Ramos (cell line): Measurements from ENCODE around the gene GLIS1.
"Not testable (repeated sequence)": the region's sequence is repeated elsewhere in the genome, so short reads cannot be mapped to it uniquely, and the experiment has no call there.

Source experiments
- in situ Hi-C: fragments of 300-500 bp; cut with MboI; formaldehyde crosslinking; loops from one replicate; pipeline ENCODE4 v1.14.3; 2022; ENCODE audit warnings: low sequenced_read_pairs; ENCODE audit not compliant: unreplicated experiment

The GLIS1 gene

DNA sequence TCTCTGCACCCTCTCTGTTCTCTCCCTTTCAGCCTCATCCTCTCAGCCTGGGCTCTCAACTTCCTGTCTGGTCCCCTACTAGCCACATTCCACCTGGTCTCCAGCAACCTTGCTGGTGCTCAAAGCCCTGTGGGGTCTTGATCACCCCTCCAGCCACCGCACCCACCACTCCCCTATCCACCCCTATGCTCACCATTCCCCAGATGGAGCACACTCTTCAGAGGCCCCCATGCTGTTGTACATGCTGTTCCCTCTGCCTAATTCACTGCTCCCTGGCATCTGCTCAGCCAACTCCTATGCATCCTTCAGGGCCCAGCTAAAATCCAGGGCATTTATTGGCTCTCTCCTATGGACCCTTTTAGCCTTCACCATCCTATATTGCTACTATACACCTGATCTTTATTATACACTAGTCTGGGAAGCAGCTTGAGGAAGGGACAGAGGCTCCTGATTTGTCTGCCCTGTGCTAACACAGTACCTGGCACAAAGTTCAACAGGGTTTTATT, 81.0 kb downstream of the GLIS1 start:
- in situ Hi-C loops, result no loop called here

DNA sequence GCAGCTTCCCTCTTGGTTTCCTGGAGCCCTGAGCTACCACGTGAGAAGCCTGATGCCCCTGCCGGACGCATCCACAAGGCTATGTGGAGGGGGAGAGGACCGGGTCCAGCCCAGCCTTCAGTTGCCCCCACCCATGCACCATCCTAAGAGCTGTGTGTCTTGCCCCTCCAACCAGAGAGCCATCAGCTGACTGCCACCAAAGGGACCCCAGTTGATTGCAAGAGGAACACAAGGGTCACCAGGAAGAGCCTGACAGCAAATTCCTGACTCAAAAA, 81.5 kb downstream of the GLIS1 start:
- in situ Hi-C loops, result no loop called here

DNA sequence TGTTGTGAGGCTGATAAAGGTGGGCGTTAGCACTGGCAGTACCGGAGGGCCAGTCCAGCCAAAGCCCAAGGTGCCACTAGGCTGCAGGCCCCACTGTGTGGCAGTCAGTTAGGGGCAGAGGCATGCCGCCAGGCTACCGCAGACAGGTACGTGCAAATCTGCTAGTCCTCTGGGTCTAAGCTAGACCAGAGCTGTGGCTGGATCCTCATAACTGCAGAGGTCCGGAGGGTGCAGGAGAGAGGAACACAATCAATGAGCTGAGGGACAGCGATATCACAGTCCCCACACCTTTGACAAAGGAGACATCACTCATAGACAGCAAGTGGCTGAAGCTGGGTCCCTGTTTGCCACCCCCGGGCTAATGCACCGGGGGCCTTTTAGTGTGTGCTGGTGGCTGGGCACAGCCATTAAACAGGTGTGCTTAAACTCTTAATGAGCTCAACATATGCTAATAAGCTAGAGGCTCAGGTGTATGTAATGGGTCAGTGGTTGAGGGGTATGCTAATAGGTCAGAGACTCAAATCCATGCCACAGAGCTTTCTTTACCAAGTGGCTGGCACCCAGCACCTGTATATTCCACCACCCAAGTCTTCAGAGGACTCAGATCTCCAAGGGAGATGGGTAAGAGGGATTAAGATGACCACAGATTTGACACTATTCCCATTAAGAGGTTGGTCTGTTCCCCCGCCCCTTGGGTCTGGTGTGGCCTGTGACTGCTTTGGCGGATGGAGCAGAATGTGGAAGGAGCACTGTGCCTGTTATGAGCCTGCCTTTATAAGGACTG, 82.0 kb downstream of the GLIS1 start:
- in situ Hi-C loops, result no loop called here

DNA sequence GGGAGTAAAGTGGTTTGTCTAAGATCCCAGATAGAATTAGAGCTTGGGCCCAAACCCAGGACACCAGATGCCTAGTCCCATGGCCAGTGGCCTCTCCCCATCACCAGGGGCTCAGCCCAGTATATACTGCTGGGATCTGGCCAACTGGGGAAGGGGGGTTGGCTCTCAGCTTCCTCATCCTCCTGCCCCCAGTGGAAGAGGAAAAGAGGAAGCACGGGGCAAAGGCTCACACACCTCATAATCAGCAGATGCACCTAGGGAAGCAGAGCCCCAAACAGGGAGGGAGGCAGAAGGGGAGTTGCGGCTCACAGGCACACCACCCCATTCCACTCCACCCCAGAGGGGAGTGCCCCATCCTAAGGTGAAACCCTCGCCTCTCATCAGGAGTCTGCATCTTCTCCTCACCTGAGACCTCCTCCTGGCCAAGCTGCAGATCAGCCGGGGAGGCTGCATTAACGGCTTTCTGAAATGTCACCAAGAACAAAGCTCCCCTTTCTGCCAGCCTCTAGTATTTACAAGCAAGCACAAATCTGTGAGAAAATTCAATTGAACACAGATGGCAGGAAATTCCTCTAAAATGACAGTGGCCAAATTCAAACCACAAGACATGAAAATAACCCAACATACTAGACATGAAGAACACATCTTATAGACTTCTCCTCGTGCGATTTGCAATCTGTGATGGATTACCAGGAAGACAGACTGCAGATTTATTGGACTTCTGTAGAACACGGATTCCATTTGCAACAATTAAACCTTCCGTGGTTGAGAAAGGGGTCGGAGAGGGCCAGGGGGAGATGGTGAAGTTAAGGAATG, 82.8 kb downstream of the GLIS1 start:
- in situ Hi-C loops, result no loop called here

DNA sequence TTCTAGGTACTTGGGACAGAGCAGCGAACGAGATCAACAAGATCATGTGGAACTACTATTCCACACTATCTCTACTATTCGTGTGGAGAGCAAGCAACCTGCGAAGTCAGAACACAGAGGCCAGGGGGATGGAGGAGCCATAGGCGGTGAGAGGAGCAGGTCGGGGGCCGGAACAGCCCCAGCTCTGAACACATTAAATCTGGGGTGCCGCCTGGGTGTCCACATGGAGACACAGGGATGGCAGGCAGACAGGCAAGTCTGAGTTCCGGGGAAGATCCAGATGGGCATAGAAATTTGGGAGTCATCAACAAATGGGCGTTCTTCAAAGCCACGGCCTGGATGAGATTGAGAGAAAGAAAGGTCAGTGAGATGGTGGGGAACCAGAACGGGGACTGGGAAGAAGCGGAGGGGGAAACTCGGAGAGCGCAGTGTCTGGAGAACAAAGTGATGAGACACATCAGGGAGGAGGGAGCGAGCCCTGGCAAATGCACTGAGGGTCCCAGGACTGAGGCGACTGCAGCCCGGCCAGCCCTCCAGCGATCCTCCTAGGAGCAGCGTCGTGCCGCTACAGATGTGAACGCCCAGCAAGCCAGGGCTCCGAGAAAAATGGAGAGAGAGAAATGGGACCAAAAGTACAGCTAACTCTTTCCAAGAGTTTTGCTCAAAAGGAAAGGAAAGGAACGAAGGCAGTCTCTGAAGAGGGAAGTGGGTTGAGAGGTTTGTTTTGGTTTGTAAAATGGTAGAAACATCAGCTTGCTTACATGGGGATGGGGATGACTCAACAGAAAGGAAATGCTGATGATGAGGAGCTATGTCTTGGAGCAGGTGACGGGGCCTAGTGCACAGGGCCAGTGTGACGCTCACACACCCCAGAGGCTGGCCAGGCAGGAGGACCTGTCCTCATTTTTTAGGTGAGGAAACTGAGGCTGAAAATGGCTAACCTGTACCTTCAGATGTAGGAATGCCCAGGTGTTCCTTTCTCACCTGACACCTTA, 84.5 kb downstream of the GLIS1 start:
- in situ Hi-C loops, result no loop called here

DNA sequence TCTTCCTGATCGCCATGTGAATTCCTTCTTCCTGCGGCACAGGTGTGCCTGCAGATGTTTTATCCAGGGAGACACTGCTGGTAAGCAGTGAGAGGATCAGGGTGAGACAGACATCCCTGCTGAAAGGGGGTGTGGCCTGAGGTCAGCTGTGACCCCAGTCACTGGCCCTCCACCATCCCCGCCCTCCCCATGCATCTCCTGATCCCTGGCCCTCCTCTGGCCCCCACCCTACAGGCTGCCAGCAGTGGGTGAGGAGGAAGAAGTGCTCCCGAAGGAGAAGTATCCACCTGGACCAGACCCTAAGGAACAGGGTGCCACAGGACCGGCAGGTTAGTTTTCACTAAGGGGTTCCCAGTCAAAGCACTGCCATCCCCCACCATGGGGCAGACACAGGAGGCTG, 85.3 kb downstream of the GLIS1 start:
- in situ Hi-C loops, result no loop called here

DNA sequence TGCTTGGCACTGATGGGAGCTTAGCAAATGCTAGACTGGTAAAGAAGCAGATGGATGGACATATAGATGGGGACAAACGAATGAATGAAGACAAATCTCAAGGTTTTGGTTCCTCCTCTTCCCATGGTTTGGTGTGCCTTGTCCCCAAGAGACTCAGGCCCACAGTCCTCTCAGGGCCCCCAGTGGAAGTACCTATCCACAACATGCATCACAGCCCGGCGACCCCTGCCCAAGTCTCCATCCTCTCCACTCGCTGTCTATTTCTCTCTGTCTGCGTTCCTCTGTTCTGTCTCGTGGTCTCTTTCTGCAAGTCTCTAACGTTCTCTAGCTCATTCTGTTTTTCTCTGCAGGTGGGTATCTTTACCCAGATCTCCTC, 85.8 kb downstream of the GLIS1 start:
- in situ Hi-C loops, result no loop called here

DNA sequence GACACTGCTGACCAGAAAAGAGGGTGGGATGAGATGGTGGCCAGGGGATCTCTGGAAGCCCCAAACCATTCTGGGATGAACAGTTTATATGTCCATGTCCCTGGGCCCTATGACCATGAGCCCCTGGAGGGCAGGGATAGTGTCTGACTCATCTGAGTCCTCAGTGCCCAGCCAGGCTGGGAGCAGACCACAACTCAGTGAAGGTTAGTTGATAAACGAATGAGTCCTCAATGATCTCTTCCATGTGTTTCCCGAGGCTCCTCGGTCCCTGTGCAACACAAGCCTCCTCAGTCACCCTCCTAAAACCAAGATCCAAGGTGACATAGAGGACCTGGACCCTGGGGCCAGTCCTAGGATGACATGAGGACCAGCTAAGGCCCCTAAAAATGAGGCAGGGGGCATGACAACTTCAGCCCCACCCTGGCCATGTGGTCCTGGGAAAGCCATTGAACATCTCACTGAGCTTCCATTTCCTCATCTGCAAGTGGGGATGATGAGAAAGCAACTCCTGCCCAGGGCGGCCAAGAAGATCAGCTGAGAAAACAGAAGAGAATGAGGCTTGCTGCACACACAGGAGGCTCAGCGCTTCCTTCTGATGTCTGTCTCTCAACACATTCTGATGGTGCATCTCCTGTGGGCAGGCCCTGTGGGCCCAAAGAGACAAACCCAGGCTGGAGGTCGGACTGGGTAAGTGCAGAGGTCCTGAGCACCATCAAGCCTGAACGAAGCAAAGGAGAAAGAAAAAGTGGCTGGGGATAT, 86.3 kb downstream of the GLIS1 start:
- in situ Hi-C loops, result no loop called here

DNA sequence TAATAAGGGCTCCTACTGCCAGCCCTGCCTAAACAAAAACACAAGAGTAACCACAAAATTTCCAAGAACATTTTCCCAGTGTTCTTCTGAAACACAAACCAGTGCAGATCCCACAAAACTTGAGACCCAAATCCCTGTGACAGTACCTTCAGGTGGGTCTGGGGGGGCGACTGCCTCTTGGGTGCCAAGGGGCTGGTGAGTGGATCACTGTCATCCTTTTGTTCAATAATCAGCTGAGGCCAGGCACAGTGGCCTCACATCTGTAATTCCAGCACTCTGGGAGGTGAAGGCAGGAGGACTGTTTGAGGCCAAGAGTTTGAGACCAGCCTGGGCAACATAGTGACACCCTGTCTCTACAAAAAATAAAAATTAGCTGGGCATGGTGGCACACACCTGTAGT, 87.6 kb downstream of the GLIS1 start:
- in situ Hi-C loops, result no loop called here

DNA sequence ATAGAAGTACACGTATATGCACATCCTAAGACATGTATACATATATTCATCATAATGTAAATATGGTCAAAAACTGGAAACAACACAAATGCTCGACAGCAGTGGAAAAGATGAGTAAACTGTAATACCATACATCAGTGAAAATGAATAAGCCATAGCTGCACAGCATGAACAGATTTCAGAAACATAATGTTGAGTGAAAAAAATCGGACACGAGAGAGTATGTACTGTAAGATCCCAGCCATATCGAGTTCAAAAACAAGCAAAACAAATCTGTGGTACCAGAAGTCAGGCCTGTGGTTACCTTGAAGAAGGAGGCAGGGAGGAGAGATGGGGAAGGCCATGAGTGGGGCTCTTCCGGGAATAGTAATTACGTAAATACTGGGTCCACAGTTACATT, 90.4 kb downstream of the GLIS1 start:
- in situ Hi-C loops, result no loop called here

DNA sequence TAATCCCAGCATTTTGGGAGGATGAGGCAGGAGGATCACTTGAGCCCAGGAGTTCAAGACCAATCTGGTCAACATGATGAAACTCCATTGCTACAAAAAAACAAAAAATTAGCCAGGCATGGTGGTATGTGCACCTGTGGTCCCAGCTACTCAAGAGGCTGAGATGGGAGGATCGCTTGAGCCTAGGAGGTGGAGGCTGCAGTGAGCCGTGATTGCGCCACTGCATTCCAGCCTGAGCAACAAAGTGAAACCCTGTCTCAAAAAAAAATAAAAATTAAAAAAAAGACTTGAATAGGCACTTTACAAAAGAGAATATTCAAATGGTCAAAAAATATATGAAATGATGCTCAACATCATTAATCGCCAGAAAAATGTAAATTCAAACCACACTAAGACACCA, 91.0 kb downstream of the GLIS1 start:
- in situ Hi-C loops, result not testable (repeated sequence)

DNA sequence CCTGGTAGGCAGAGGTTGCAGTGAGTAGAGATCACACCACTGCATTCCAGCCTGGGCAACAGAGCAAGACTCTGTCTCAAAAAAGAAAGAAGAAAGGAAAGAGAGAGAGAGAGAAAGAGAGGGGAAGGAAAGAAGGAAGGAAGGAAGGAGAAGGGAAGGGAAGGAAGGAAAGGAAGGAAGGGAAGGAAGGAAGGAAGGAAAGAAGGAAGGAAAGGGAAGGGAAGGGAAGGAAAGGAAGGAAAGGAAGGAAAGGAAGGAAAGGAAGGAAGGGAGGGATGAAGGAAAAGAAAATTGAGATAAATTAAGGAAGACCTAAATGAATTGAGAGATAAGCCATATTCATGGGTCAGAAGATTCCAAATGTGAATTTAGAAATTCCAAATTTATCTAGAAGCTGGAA, 92.2 kb downstream of the GLIS1 start:
- in situ Hi-C loops, result no loop called here

DNA sequence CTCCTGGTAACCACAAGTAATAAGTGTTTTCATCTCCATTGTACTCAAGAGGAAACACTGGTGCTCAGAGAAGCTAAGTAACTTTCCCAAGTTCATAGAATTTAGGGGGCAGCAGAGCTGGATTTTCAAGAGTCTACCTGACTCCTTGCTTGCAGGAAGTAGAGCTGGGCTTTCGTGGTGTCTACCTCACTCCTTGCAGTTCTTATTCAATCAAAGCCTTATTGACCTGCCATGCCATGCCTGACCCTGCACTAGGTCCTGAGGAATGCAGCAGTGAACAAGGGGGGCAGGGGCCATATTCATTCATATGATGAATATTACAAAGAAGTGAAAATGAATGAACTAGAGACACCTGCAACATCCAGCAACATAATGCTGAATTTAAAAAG, 93.3 kb downstream of the GLIS1 start:
- in situ Hi-C loops, result no loop called here

DNA sequence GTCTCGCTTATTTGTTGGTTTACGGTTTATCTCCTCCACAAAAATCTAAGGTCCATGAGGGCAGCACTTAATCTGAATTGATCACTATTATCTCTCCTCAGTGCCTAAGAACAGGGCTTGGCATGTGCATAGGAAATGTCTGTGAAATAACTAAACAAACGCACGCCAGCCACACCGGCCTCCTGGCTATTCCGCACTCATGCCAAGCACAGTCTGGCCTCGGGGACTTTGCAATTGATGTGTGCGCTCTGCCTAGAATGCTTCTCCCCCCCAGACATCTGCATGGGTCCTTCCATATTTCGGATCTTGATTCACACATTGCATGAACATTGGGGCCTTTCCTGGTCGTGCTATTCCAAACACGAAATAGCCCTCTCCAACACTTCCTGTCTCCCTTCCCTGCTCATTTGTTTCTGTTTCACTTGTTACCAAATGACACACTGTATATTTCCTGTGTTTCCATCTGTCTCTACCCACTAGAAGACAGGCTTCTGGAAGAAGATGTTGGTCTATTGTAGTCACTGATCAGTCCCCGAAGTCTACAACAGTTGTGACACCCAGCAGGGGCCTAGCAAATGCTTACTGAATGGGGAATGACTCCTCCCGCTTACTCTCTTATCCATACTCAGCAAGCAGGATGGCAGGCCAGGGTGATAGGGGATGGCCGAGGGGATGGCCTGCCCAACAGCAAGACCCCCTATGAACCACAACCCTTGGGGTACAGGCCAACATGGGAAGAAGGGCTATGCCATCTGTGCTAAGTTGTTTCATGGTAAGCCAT, 93.9 kb downstream of the GLIS1 start:
- in situ Hi-C loops, result no loop called here

DNA sequence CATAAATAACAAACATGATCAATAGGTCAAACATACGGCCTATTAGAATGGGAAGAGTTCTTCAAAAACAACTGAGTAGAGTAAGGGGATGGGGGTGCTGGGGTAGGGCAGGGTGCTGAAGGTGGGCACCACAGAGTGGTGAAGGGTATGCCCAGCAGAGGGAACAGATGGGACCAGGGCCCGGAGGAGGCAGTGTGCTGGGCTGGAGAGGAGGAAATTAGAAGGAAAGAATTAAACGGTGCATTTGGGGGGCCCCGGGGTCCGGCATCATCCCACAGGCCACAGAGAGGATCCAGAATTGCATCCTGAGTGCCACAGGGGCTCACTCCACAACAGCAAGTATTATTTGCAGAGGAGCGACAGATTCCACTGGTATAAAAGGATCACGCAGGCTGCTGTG, 94.5 kb downstream of the GLIS1 start:
- in situ Hi-C loops, result no loop called here

DNA sequence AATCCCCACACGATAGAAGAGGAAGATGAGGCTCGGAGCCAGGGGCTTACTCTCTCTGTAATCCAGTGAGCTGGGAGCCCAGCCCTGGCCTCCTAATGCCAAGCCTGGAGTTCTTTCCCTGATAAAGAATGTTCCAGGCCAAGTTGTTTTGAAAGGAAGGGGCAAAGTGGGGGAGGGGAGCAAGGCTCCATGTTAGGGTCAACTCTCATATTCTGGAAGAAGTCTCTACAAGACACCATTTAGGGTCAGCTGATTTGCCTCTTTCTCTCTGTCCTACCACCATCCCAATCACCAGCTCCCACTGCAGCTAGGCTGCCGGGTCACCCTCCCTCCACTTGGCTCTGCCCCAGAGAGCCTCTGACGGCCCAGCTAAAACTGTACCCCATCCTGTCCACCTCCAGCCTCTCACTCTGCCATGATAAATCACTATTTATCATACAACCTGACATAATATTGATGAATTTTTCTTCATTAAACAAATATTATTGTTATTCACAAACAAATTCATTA, 95.0 kb downstream of the GLIS1 start:
- in situ Hi-C loops, result no loop called here

DNA sequence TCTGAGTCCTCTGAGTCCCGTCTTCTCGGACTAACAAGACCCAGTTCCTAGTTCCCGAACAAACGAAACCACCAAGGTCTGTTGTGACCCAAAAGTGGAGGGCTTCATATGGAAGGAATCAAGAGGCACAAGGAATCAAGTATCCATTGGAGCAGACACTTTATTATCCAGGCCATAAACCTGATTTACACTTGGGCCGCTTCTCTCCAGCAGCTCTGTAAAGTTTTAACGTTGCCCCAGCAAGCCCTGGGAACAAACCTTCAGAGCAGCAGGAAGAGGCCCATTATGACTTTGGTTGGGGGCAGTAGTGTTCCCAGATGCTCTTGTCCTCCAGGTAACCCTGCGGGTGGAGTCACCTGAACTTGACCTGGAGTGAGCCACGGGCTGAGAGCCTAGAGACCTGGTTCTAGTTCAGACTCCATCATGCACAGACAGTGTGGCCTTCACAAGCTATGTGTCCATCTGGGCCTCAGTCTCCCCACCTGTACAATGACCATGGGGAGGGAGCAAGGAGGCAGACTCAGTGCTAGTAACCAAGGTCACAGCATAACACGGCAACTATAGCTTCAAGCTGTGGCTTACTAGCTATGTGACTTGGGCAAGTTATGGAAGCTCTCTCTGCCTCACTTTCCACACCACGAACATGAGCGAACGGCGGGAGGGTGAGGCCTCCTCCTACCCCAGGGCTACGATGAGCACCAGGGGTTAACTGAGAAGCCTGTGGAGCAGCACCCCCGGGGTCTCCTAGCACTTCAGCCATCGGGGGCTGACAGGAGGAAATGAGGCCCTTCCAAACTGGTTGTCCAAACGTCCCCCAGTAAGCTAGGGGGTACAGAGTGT, 95.7 kb downstream of the GLIS1 start:
- in situ Hi-C loops, result no loop called here

DNA sequence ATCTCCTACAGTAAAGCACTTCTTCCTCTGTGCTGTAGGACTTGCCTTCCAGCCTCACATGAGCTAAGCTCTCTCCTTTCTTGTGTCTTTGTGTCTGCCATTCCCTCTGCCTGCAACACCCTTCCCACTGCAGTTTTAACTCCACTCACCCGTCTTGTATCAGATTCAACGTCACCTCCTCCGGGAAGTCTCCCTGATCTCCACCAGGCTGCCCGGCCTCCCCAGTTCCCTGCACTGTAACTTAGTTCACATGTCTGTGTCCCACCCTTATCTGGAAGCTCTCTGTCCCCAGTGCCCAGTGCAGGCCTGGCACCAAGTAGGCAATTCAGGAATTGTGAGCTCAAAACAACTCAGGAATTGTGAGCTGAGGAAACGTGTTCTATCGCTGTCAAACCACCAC, 96.4 kb downstream of the GLIS1 start:
- in situ Hi-C loops, result no loop called here
